K562 (cell line): ENCODE data around the gene PMEPA1. TPM values are rescaled to one million over a fixed set of nuclear protein-coding genes. Genes with fewer than 3 reads are reported as not detected.

Experiments used
- ATAC-seq: fragments of 200-7000 bp; cut with Tn5 transposase; 3 replicates; pipeline ENCODE4 v1.9.1; 2020; ENCODE audit warnings: moderate library complexity
- BruUV-seq: library from RNA; stranded (reverse); fragments of 400-500 nt; replicated peaks from 2 replicates; lab custom pipeline; 2021; lab: Mats Ljungman, UMichigan
- CTCF ChIA-PET: fragments of 300-600 bp; formaldehyde crosslinking; extraction: SDS; loops from one replicate; lab custom pipeline; 2021; ENCODE audit warnings: low intra/inter-chr PET ratio; lab: Yijun Ruan, JAX
- POLR2A ChIA-PET: fragments of 300-600, 350-650 bp; sonication (Branson Sonifier 250); formaldehyde crosslinking; extraction: SDS; loops from one replicate; lab custom pipeline; 2021; ENCODE audit warnings: antibody characterized with exemption, inconsistent platforms; lab: Yijun Ruan, JAX
- DNase-seq, 4 experiments: peaks; one replicate each; pipeline versions ENCODE4 v3.0.0 to v3.0.0-alpha.2; 2011 to 2018; ENCODE audit warnings: low spot score in 3 of 4, mixed read lengths in 3 of 4; ENCODE audit errors: extremely low read depth in 1 of 4
- FAIRE-seq: peaks from 2 replicates; lab custom pipeline; 2011; peaks lifted over from hg19 to GRCh38; lab: Jason Lieb, UNC
- H2AFZ ChIP-seq: 2 replicates; pipeline ENCODE4 v1.6.0; 2011; ENCODE audit warnings: low read depth, low read length, control low read depth, inconsistent platforms
- H3K27ac ChIP-seq: fragments of 200-600 bp; 3 replicates; pipeline ENCODE4 v1.8.0; 2011; ENCODE audit warnings: low read depth, mild to moderate bottlenecking, control low read depth, inconsistent platforms, low read length, moderate library complexity, mixed read lengths; ENCODE audit errors: extremely low read depth
- H3K27me3 ChIP-seq, 2 experiments: fragments of 300-600 bp in 1 of 2; 2 replicates in 1 of 2; 3 replicates in 1 of 2; pipeline versions ENCODE4 v1.6.0 to v1.8.0; 2011; ENCODE audit warnings: inconsistent platforms in 2 of 2, low read length in 2 of 2, mild to moderate bottlenecking in 1 of 2, mixed read lengths in 1 of 2, moderate library complexity in 1 of 2; ENCODE audit not compliant: control insufficient read depth in 2 of 2, insufficient read depth in 2 of 2
- H3K36me3 ChIP-seq: fragments of 300-600 bp; 3 replicates; pipeline ENCODE4 v1.8.0; 2011; ENCODE audit warnings: mild to moderate bottlenecking, low read length, inconsistent platforms; ENCODE audit not compliant: control insufficient read depth, insufficient read depth
- H3K4me1 ChIP-seq, 2 experiments: fragments of 200-600 bp in 1 of 2; replicated peaks in 1 of 2; 2 replicates in 1 of 2; 3 replicates in 1 of 2; pipeline versions ENCODE4 v1.5.1 to v1.8.0; 2011; ENCODE audit warnings: inconsistent platforms in 2 of 2, low read length in 2 of 2, mild to moderate bottlenecking in 1 of 2, mixed read lengths in 1 of 2, moderate library complexity in 1 of 2; ENCODE audit not compliant: control insufficient read depth in 2 of 2, insufficient read depth in 2 of 2
- H3K4me2 ChIP-seq: 2 replicates; pipeline ENCODE4 v1.6.1; 2011; ENCODE audit warnings: low read length, control low read depth, inconsistent platforms, mixed read lengths; ENCODE audit not compliant: insufficient read depth
- H3K4me3 ChIP-seq: fragments of 200-600 bp; sonication (generic), shearing (Covaris generic); 2 replicates; pipeline ENCODE4 v1.5.1; 2016; ENCODE audit warnings: control low read depth, inconsistent platforms
- H3K79me2 ChIP-seq: fragments of 200-600 bp; 3 replicates; pipeline ENCODE4 v1.8.0; 2011; ENCODE audit warnings: low read length, inconsistent platforms; ENCODE audit not compliant: control insufficient read depth, insufficient read depth
- H3K9ac ChIP-seq, 2 experiments: 2 replicates each; pipeline versions ENCODE4 v1.6.0 to v1.6.1; 2011; ENCODE audit warnings: low read depth in 2 of 2, low read length in 2 of 2, control low read depth in 1 of 2, inconsistent platforms in 1 of 2, mild to moderate bottlenecking in 1 of 2, mixed read lengths in 1 of 2; ENCODE audit not compliant: insufficient read depth in 1 of 2
- H3K9me1 ChIP-seq: one replicate; pipeline ENCODE4 v1.6.0; 2011; ENCODE audit warnings: inconsistent platforms, mild to moderate bottlenecking, low read length, moderate library complexity; ENCODE audit not compliant: control insufficient read depth, insufficient read depth
- H3K9me3 ChIP-seq: replicated peaks from 2 replicates; pipeline ENCODE4 v1.5.1; 2011; ENCODE audit warnings: low read depth, low read length, inconsistent platforms; ENCODE audit not compliant: control insufficient read depth, insufficient read depth
- H4K20me1 ChIP-seq: replicated peaks from 2 replicates; pipeline ENCODE4 v1.6.1; 2011; ENCODE audit warnings: low read length, inconsistent platforms, mixed read lengths; ENCODE audit not compliant: control insufficient read depth, insufficient read depth
- CSDE1 ChIP-seq, 2 experiments: fragments of 450-650 bp; IDR thresholded peaks; 2 replicates each; pipeline ENCODE4 v1.6.1; 2016; ENCODE audit warnings: mild to moderate bottlenecking in 1 of 2
- DACH1 ChIP-seq: fragments of 450-650 bp; IDR thresholded peaks from 2 replicates; pipeline ENCODE4 v1.6.1; 2018; ENCODE audit not compliant: partially characterized antibody
- IFI16 ChIP-seq: fragments of 250-450 bp; sonication (Bioruptor Pico); IDR thresholded peaks from 2 replicates; pipeline ENCODE4 v2.1.2; 2022; ENCODE audit warnings: mild to moderate bottlenecking, inconsistent platforms
- KAT7 ChIP-seq: sonication (generic); formaldehyde crosslinking; IDR thresholded peaks from 2 replicates; pipeline ENCODE4 v1.8.0; 2022; ENCODE audit warnings: missing genetic modification reagents, mild to moderate bottlenecking, borderline replicate concordance
- LCOR ChIP-seq: sonication (generic); formaldehyde crosslinking; IDR thresholded peaks from 2 replicates; pipeline ENCODE4 v1.8.0; 2022; ENCODE audit warnings: mild to moderate bottlenecking, missing genetic modification reagents
- TAF1 ChIP-seq: IDR thresholded peaks from 2 replicates; pipeline ENCODE4 v1.6.1; 2011; ENCODE audit warnings: mild to moderate bottlenecking, low read length, moderate library complexity; ENCODE audit not compliant: insufficient read depth, control insufficient read depth, severe bottlenecking; ENCODE audit errors: extremely low read depth
- ZKSCAN1 ChIP-seq: fragments of 150-350 bp; IDR thresholded peaks from 2 replicates; pipeline ENCODE4 v1.6.1; 2016; ENCODE audit warnings: low read depth, low read length
- ZNF121 ChIP-seq: sonication (generic); formaldehyde crosslinking; conservative IDR thresholded peaks from 2 replicates; pipeline ENCODE4 v1.8.0; 2022; ENCODE audit warnings: missing genetic modification reagents
- ZNF24 ChIP-seq: fragments of 450-650 bp; IDR thresholded peaks from 2 replicates; pipeline ENCODE4 v1.6.1; 2016
- WGBS: fragments of 100-300 bp; shearing (Covaris generic); methylation state at CpG from one replicate; pipeline ENCODE4 v1.1.6; 2016; ENCODE audit warnings: low coverage, mixed read lengths; ENCODE audit not compliant: insufficient coverage; ENCODE audit errors: missing lambda C conversion rate; 5-methylcytosine and 5-hydroxymethylcytosine counted together
- in situ Hi-C: fragments of 300-500 bp; cut with MboI; formaldehyde crosslinking; loops from 4 replicates; pipeline ENCODE4 v1.15.0; 2018; ENCODE audit warnings: inconsistent platforms, mixed read lengths
- intact Hi-C: fragments of 100-400 bp; cut with micrococcal nuclease; formaldehyde crosslinking; loops from 2 replicates; pipeline ENCODE4 v1.14.2; 2022
- polyA plus RNA-seq, 8 experiments: library from polyadenylated mRNA; depleted of rRNA in 4 of 8; stranded (reverse) in 5 of 8; unstranded in 3 of 8; fragments of >200 nt; fragmentation: Nextera tagmentation in 2 of 8; fragmentation: Illumina TruSeq in 1 of 8; extraction: Ambion mirVana in 2 of 8; extraction: Trizol in 1 of 8; gene quantifications; 2 replicates each; pipeline versions ENCODE4 v1.2.1 to v1.2.3, GENCODE V29; 2011 to 2014; ENCODE audit warnings: inconsistent platforms in 1 of 8, missing spikeins in 1 of 8
- total RNA-seq, 7 experiments: library from RNA; depleted of rRNA in 6 of 7; stranded (reverse); fragments of >200 nt in 6 of 7; fragmentation: Illumina TruSeq in 2 of 7; extraction: Trizol in 2 of 7; gene quantifications; 2 replicates each; pipeline versions ENCODE4 v1.2.1 to v1.2.3, GENCODE V29; 2011 to 2021; ENCODE audit warnings: low replicate concordance in 1 of 7

The PMEPA1 gene
- total and polyA plus RNA-seq, 9 of the 15 experiments (the other 6 are each of a cell fraction or from before 2014, with no cell fraction given), result 0.16 TPM; not detected in 8

GRCh38 chr20:57617079-57617795, 92.6 kb downstream of the PMEPA1 start:
- POLR2A ChIA-PET, result interaction anchor here (0.6 to 1.3 kb wide), 5 partner anchors 13 to 146 kb away, joined by 3 to 6 read pairs (median 3); no protein-coding TSS in a partner anchor
- intact Hi-C loops (no loop called here), in situ Hi-C loops (loop anchor here (25.0 kb wide), 1 partner anchor 595 kb away; no protein-coding TSS in a partner anchor)
- FAIRE-seq, result no peak
- Histone ChIP-seq H4K20me1 (peaks cover 11% of the 10 kb centered on the region), H3K4me2 (no peak overlapping the region), H3K9me1 (no peaks in the 10 kb centered on the region), H3K27ac (no peak overlapping the region), H3K9me3 (no peaks in the 10 kb centered on the region), H2AFZ (no peak overlapping the region), H3K4me3 (no peak overlapping the region), H3K9ac (no peak overlapping the region), H3K27me3 (peaks cover 29 to 85% of the 10 kb centered on the region in 2 experiments; a peak in 4 of 5 replicates), H3K36me3 (no peaks in the 10 kb centered on the region), H3K79me2 (no peaks in the 10 kb centered on the region), H3K4me1 (peaks cover 0 to 3% of the 10 kb centered on the region in 2 experiments; a peak in 4 of 5 replicates)
- 4% methylated on average over 6 of the region's 6 CpGs for WGBS
- no peak for ATAC-seq
- no TSS peak for BruUV-seq
- CTCF ChIA-PET, result no interaction called here
- DNase-seq, result no peak
- TF ChIP-seq CSDE1 (IDR thresholded peaks at IDR 0.05) (no peak), IFI16 (CRISPR knock-in tag) (no peak), TAF1 (no peak), ZNF121 (CRISPR knock-in tag) (0 out of 2 replicates have a peak, but pooled peaks have one; percentile 18), ZNF24 (peak; percentile 65; the same call in 1 of the 2 replicates), LCOR (CRISPR knock-in tag) (no peak), DACH1 (no peak), KAT7 (CRISPR knock-in tag) (no peak), ZKSCAN1 (peak; percentile 70; the same call in 1 of the 2 replicates)
